ENCODE results near the gene MSI2.

DNA sequence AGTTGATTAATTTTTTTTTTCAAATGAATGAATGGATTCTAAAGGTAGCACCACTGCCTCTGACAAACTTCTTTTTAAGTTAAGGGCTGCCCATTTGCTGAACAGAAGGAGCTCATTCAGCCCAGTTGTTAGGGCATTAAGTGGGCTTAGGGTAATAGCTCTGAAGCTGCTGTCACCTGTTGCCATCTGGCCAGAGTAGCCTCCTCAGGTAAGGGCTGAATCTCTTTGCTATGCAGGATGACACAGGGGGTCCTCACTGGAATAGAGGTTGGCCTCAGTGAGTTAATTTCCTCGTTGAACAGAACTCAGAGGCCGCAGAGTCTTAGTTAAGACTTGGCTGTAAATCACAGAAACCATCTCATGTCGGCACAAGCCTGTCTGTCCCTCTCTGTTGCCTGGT, 255.9 kb downstream of the MSI2 start:
- TF ChIP-seq, protein P1, sequence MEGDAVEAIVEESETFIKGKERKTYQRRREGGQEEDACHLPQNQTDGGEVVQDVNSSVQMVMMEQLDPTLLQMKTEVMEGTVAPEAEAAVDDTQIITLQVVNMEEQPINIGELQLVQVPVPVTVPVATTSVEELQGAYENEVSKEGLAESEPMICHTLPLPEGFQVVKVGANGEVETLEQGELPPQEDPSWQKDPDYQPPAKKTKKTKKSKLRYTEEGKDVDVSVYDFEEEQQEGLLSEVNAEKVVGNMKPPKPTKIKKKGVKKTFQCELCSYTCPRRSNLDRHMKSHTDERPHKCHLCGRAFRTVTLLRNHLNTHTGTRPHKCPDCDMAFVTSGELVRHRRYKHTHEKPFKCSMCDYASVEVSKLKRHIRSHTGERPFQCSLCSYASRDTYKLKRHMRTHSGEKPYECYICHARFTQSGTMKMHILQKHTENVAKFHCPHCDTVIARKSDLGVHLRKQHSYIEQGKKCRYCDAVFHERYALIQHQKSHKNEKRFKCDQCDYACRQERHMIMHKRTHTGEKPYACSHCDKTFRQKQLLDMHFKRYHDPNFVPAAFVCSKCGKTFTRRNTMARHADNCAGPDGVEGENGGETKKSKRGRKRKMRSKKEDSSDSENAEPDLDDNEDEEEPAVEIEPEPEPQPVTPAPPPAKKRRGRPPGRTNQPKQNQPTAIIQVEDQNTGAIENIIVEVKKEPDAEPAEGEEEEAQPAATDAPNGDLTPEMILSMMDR (IDR thresholded peaks at IDR 0.05; ENCODE audit: insufficient read depth, low read length, poor library complexity, severe bottlenecking), result no peak
- TF ChIP-seq EZH2phosphoT487 (conservative IDR thresholded peaks at IDR 0.05; ENCODE audit: low read length), result no peak

Data from SU-DHL-6 (cell line).